Measurements from ENCODE around the gene PDZRN3. TPM values are rescaled to one million over a fixed set of nuclear protein-coding genes. Genes with fewer than 3 reads are reported as not detected.

Gene PDZRN3
- total RNA-seq, 1 experiment from 2014 or later: 5.9 TPM

GRCh38 chr3:73479325-73479724 is 145.4 kb downstream of the PDZRN3 start:
- H3K79me1 ChIP-seq (ENCODE audit: insufficient read depth, low read depth, low read length, poor library complexity, severe bottlenecking): no peaks in the 10 kb centered on the region
- Mint-ChIP-seq H3K27ac (no peak overlapping the region), H3K4me3 (no peak overlapping the region), H3K9me3 (peaks cover 4 to 17% of the 10 kb centered on the region in 2 experiments; a peak in 4 of 5 replicates), H3K36me3 (ENCODE audit: insufficient read depth in 1 of 3, low read depth in 3 of 3) (peaks cover 4 to 10% (median 9%) of the 10 kb centered on the region in 3 experiments), H3K27me3 (ENCODE audit: low read depth) (no peaks in the 10 kb centered on the region), H3K4me1 (peaks cover 33 to 48% of the 10 kb centered on the region in 2 experiments)
- no peak overlapping the region for H3K4ac ChIP-seq (ENCODE audit: low read depth, low read length)
- no peak overlapping the region for H4K5ac ChIP-seq (ENCODE audit: insufficient read length, low read depth, low read length)
- peaks cover 7% of the 10 kb centered on the region for H3K4me1 ChIP-seq (ENCODE audit: insufficient read depth, low read length)
- no CpG with 5 or more reads among the region's 5 CpGs for WGBS (ENCODE audit: extremely low coverage, insufficient read length, low lambda C conversion rate)
- no peak overlapping the region for H2BK20ac ChIP-seq (ENCODE audit: low read depth, low read length, poor library complexity, severe bottlenecking)
- no peak overlapping the region for H2BK12ac ChIP-seq (ENCODE audit: insufficient read length, low read depth, low read length)
- DNase-seq: no peak
- no peak overlapping the region for H3K14ac ChIP-seq (ENCODE audit: insufficient read depth, low read length)
- H3K23me2 ChIP-seq (ENCODE audit: insufficient read length, low read depth, low read length, poor library complexity, severe bottlenecking): no peaks in the 10 kb centered on the region
- H3K18ac ChIP-seq (ENCODE audit: insufficient read length, low read depth, low read length): no peak overlapping the region
- no peak overlapping the region for H3K4me2 ChIP-seq (ENCODE audit: insufficient read depth, insufficient read length, low read length)
- no peak overlapping the region for H2BK5ac ChIP-seq (ENCODE audit: insufficient read length, low read length)
- H4K8ac ChIP-seq (replicated peaks; ENCODE audit: insufficient read length, low read depth, low read length): no peak overlapping the region
- H2AFZ ChIP-seq (ENCODE audit: low read length): no peak overlapping the region
- H4K91ac ChIP-seq (ENCODE audit: insufficient read length, low read depth, low read length): no peak overlapping the region
- no peaks in the 10 kb centered on the region for H4K20me1 ChIP-seq (ENCODE audit: control insufficient read depth, insufficient read depth, insufficient read length)
- TF ChIP-seq CTCF (conservative IDR thresholded peaks at IDR 0.05): no peak
- no peak overlapping the region for H3K9ac ChIP-seq (ENCODE audit: extremely low read depth, insufficient read length, low read length)
- no peak overlapping the region for H3K27ac ChIP-seq (ENCODE audit: insufficient read length, low read depth, low read length)
- no peaks in the 10 kb centered on the region for H3K9me3 ChIP-seq (ENCODE audit: control insufficient read depth, low read depth, low read length)
- H2AK5ac ChIP-seq (ENCODE audit: insufficient read length, low read length): no peak overlapping the region
- H3T11ph ChIP-seq (ENCODE audit: low read length): no peak overlapping the region
- H2BK15ac ChIP-seq (ENCODE audit: low read depth, low read length): no peak overlapping the region
- H3K27me3 ChIP-seq (ENCODE audit: insufficient read depth, low read length): no peaks in the 10 kb centered on the region
- no peak overlapping the region for H2BK120ac ChIP-seq (ENCODE audit: low read depth, low read length, poor library complexity, severe bottlenecking)
- H3K79me2 ChIP-seq (ENCODE audit: insufficient read depth, low read length): no peaks in the 10 kb centered on the region
- H3K56ac ChIP-seq (ENCODE audit: insufficient read length, low read depth, low read length): no peak overlapping the region
- no peak overlapping the region for H3K23ac ChIP-seq (ENCODE audit: insufficient read length, low read depth, low read length)

All from H9 (cell line).